ENCODE results near the gene ANO1. TPM values are rescaled to one million over a fixed set of nuclear protein-coding genes. Genes with fewer than 3 reads are reported as not detected.

The ANO1 gene
- total RNA-seq, 1 donor from 2014 or later = 3.8 TPM

- Mint-ChIP-seq H3K27me3 (ENCODE audit: unreplicated experiment) (no peaks in the 10 kb centered on the region), H3K9me3 (ENCODE audit: unreplicated experiment) (no peaks in the 10 kb centered on the region), H3K4me3 (ENCODE audit: unreplicated experiment) (no peak overlapping the region), H3K36me3 (ENCODE audit: low read depth, unreplicated experiment) (no peaks in the 10 kb centered on the region), H3K27ac (ENCODE audit: unreplicated experiment) (peak overlapping the region; percentile 2), H3K4me1 (ENCODE audit: unreplicated experiment) (peaks cover 15% of the 10 kb centered on the region)
- TF ChIP-seq CTCF (IDR thresholded peaks at IDR 0.05; ENCODE audit: unreplicated experiment) = no peak
- DNase-seq (ENCODE audit: low spot score) = no peak
These were observed 13.3 kb upstream of the ANO1 start for GRCh38 chr11:70064726-70065317.

DNA sequence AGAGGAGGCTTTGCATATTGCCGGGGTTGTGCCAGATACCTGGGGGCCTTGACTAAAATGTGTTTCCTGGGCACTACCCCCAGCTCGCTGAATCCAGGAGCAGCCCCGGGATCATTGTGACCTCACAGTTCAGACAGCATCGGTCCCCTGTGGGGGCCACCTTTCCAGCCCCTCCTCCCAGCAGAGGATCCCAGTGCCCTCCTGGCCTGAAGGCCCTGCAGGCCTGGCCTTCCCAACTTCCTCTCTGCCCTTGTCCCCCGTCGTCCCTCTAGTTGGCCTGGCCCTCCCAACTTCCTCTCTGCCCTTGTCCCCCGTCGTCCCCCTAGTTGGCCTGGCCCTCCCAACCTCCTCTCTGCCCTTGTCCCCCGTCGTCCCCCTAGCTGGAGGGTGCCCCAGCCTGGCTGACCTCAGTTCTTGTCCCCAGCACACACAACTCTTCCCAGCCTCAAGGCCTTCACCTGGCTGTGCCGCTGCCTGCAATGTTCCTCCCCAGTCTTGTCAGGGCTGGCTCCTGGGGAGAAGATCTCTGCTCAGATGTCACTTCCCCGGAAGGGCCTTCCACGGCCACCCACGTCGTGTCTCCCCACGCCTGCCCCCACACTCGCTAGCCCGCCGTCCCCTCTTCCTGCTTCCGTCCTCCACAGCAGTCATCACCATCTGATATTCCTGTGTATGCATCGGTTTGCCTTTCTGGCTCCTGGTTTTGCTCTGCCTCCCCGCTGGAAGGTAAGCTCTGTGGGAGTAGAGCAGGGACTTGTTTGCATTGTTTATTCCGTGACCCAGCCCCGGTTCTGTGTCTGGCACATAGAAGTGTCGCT, 12.6 kb upstream of the ANO1 start:
- no peak overlapping the region for H3K27ac Mint-ChIP-seq (ENCODE audit: unreplicated experiment)
- H3K36me3 Mint-ChIP-seq (ENCODE audit: low read depth, unreplicated experiment) = no peaks in the 10 kb centered on the region
- TF ChIP-seq CTCF (IDR thresholded peaks at IDR 0.05; ENCODE audit: unreplicated experiment) = no peak
- no peaks in the 10 kb centered on the region for H3K9me3 Mint-ChIP-seq (ENCODE audit: unreplicated experiment)
- no peaks in the 10 kb centered on the region for H3K27me3 Mint-ChIP-seq (ENCODE audit: unreplicated experiment)
- no peak overlapping the region for H3K4me3 Mint-ChIP-seq (ENCODE audit: unreplicated experiment)
- peaks cover 15% of the 10 kb centered on the region for H3K4me1 Mint-ChIP-seq (ENCODE audit: unreplicated experiment)
- DNase-seq (ENCODE audit: low spot score) = no peak

GRCh38 chr11:70066136-70066520, 12.0 kb upstream of the ANO1 start:
- TF ChIP-seq CTCF (IDR thresholded peaks at IDR 0.05; ENCODE audit: unreplicated experiment) = no peak
- H3K27me3 Mint-ChIP-seq (ENCODE audit: unreplicated experiment) = no peaks in the 10 kb centered on the region
- H3K9me3 Mint-ChIP-seq (ENCODE audit: unreplicated experiment) = no peaks in the 10 kb centered on the region
- no peak overlapping the region for H3K27ac Mint-ChIP-seq (ENCODE audit: unreplicated experiment)
- DNase-seq (ENCODE audit: low spot score) = no peak
- H3K4me3 Mint-ChIP-seq (ENCODE audit: unreplicated experiment) = no peak overlapping the region
- peaks cover 15% of the 10 kb centered on the region for H3K4me1 Mint-ChIP-seq (ENCODE audit: unreplicated experiment)
- H3K36me3 Mint-ChIP-seq (ENCODE audit: low read depth, unreplicated experiment) = no peaks in the 10 kb centered on the region

DNA sequence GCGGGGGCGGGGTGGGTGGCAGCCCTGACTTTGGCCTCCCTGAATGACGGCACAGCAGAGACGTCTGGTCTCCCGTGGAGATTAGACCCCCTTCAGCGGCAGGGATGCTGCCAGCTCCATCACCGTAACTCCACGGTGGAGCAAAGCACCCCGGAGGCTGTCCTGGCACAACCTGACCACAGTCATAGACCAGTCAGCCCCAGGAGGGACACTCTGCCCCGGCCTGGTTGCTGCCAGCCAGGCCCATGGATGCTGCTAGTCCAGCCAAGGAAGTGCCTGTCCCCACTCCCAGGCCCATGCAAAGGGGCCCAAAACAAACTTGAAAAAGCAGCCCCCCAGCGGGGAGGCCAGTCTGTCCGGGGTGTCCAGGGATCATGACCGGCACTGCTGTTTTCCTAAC, 11.5 kb upstream of the ANO1 start:
- H3K36me3 Mint-ChIP-seq (ENCODE audit: low read depth, unreplicated experiment) = no peaks in the 10 kb centered on the region
- no peak for DNase-seq (ENCODE audit: low spot score)
- peaks cover under 1% of the 10 kb centered on the region for H3K27me3 Mint-ChIP-seq (ENCODE audit: unreplicated experiment)
- H3K9me3 Mint-ChIP-seq (ENCODE audit: unreplicated experiment) = no peaks in the 10 kb centered on the region
- H3K27ac Mint-ChIP-seq (ENCODE audit: unreplicated experiment) = no peak overlapping the region
- no peak overlapping the region for H3K4me3 Mint-ChIP-seq (ENCODE audit: unreplicated experiment)
- no peak for TF ChIP-seq CTCF (IDR thresholded peaks at IDR 0.05; ENCODE audit: unreplicated experiment)
- H3K4me1 Mint-ChIP-seq (ENCODE audit: unreplicated experiment) = peaks cover 15% of the 10 kb centered on the region

- Mint-ChIP-seq H3K4me3 (ENCODE audit: unreplicated experiment) (no peak overlapping the region), H3K27me3 (ENCODE audit: unreplicated experiment) (peaks cover 4% of the 10 kb centered on the region), H3K9me3 (ENCODE audit: unreplicated experiment) (no peaks in the 10 kb centered on the region), H3K36me3 (ENCODE audit: low read depth, unreplicated experiment) (no peaks in the 10 kb centered on the region), H3K4me1 (ENCODE audit: unreplicated experiment) (peaks cover 18% of the 10 kb centered on the region), H3K27ac (ENCODE audit: unreplicated experiment) (no peak overlapping the region)
- no peak for TF ChIP-seq CTCF (IDR thresholded peaks at IDR 0.05; ENCODE audit: unreplicated experiment)
- DNase-seq (ENCODE audit: low spot score) = no peak
These were observed 11.1 kb upstream of the ANO1 start for GRCh38 chr11:70067036-70067435.

Data from endothelial cell (in vitro differentiated cells).